ENCODE results near the gene RFX4. TPM values are rescaled to one million over a fixed set of nuclear protein-coding genes. Genes with fewer than 3 reads are reported as not detected.

The RFX4 gene
- total and polyA plus RNA-seq, 9 of the 15 experiments (the other 6 are each of a cell fraction or from before 2014, with no cell fraction given), result not detected

- H3K9ac ChIP-seq (ENCODE audit: insufficient read depth in 1 of 2, low read depth in 2 of 2, low read length in 2 of 2), result no peak overlapping the region
- no peaks in the 10 kb centered on the region for H3K9me1 ChIP-seq (ENCODE audit: control insufficient read depth, insufficient read depth, low read length)
- FAIRE-seq (no peak), DNase-seq (ENCODE audit: extremely low read depth in 1 of 4, low spot score in 3 of 4) (no peak), ATAC-seq (no peak)
- no peaks in the 10 kb centered on the region for H3K36me3 ChIP-seq (ENCODE audit: control insufficient read depth, insufficient read depth, low read length)
- intact Hi-C loops (cut with micrococcal nuclease), result no loop called here
- BruUV-seq (replicated peaks), result no TSS peak
- H3K4me2 ChIP-seq (ENCODE audit: insufficient read depth, low read length), result no peak overlapping the region
- H3K27me3 ChIP-seq (ENCODE audit: control insufficient read depth in 2 of 2, insufficient read depth in 2 of 2, low read length in 2 of 2), result peaks cover 52 to 68% of the 10 kb centered on the region in 2 experiments
- no peaks in the 10 kb centered on the region for H3K79me2 ChIP-seq (ENCODE audit: control insufficient read depth, insufficient read depth, low read length)
- H3K9me3 ChIP-seq (replicated peaks; ENCODE audit: control insufficient read depth, insufficient read depth, low read depth, low read length), result no peaks in the 10 kb centered on the region
- H4K20me1 ChIP-seq (replicated peaks; ENCODE audit: control insufficient read depth, insufficient read depth, low read length), result peaks cover 3% of the 10 kb centered on the region; the same call in 1 of the 2 replicates
- H2AFZ ChIP-seq (ENCODE audit: low read depth, low read length), result no peak overlapping the region
- 13% methylated on average over 60 of the region's 63 CpGs for WGBS (ENCODE audit: insufficient coverage, low coverage, missing lambda C conversion rate)
- ChIA-PET POLR2A (no interaction called here), CTCF (ENCODE audit: low intra/inter-chr PET ratio) (no interaction called here)
- in situ Hi-C loops (cut with MboI), result no loop called here
- no peak overlapping the region for H3K4me3 ChIP-seq
- H3K27ac ChIP-seq (ENCODE audit: extremely low read depth, low read depth, low read length), result no peak overlapping the region
- H3K4me1 ChIP-seq (replicated peaks in 1 of 2; ENCODE audit: control insufficient read depth in 2 of 2, insufficient read depth in 2 of 2, low read length in 2 of 2), result peaks cover 0 to 15% of the 10 kb centered on the region in 2 experiments; a peak in 2 of 5 replicates
- TF ChIP-seq ELK3 (CRISPR knock-in tag; IDR thresholded peaks at IDR 0.05) (no peak), RERE (CRISPR knock-in tag; IDR thresholded peaks at IDR 0.05; ENCODE audit: borderline replicate concordance) (no peak), ATF6 (CRISPR knock-in tag; IDR thresholded peaks at IDR 0.05) (no peak), SAP30 (IDR thresholded peaks at IDR 0.05; ENCODE audit: borderline replicate concordance, insufficient read depth, low read depth, low read length, poor library complexity, severe bottlenecking) (no peak), POLR2B (IDR thresholded peaks at IDR 0.05; ENCODE audit: low read depth, partially characterized antibody) (no peak), HDAC8 (tag; IDR thresholded peaks at IDR 0.05) (no peak), CBX1 (IDR thresholded peaks at IDR 0.05; ENCODE audit: low read depth) (no peak), ERF (CRISPR knock-in tag; IDR thresholded peaks at IDR 0.05) (no peak), KHSRP (IDR thresholded peaks at IDR 0.05) (no peak), EHMT2 (IDR thresholded peaks at IDR 0.05) (no peak), NR0B1 (IDR thresholded peaks at IDR 0.05; ENCODE audit: partially characterized antibody) (no peak), WHSC1 (IDR thresholded peaks at IDR 0.05; ENCODE audit: low read length) (no peak)
Observed at GRCh38 chr12:106585521-106586277, 2.9 kb downstream of the RFX4 start.
